ENCODE measurements around the gene BLNK. TPM values are rescaled to one million over a fixed set of nuclear protein-coding genes. Genes with fewer than 3 reads are reported as not detected.
"Not testable (repeated sequence)": the region's sequence is repeated elsewhere in the genome, so short reads cannot be mapped to it uniquely, and the experiment has no call there.

BLNK gene
- 10 to 100 TPM in 1 of 8 experiments, 1 to 10 TPM in 2, under 1 TPM in 4, not detected in 1; 0.13 to 12.1 (median 1.00) TPM for total RNA-seq

DNA sequence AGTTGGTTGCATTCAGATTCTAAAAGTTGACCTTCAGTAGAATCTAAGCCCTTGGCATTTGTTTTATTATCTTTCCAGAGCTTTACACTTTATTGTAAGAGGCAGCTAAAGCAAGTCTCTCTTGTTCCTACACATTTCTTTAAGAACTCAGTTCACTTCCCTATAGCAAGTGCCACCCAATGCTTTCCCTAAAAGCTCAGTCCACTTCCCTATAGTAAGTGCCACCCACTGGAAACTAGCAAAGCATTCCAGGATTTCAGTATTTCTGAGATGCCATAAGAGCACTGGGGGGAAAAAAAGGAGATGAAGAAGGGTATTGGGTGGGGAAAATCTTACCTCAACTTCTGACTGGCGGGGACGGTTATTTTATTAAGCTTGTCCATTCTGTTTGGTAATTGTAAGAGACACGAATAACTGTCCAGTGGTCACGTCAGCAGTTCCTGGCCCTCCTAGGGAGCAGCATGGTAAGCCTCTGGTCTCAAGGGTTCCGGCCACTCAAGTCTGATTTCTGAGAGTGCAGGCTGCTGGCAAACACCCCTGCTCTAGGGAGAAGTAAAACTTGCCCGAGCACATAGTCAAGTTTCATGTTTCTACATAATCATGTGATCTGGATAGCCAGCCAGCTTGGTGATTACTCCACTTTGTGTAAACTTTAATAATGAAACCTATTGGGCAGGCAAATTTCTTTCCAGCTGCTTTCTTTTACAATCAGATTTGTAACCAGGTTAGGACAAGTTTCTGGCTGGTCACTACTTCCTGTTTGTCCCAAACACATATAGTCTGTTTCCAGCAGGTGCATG lies at the start of gene BLNK:
TSS of gene BLNK (minus strand) at position 554 of the 800 bp plus-strand sequence. CDS start at position 383, 171 bp downstream.
- Histone ChIP-seq H3K4me3 (no peak within 1 kb of the TSS), H3K4me1 (replicated peaks in 1 of 2) (no peaks in the 10 kb centered on the region), H3K27ac (no peak within 1 kb of the TSS)
- WGBS, 10 experiments: 10 to 100% (median 62%) methylated on average over 1 to 6 of the region's 6 CpGs; no CpG with 5 or more reads in 2 of the 10 experiments
- in situ Hi-C loops (cut with MboI; ENCODE audit: low pct_unique_long_range_greater_than_20kb in 2 of 9, low sequenced_read_pairs in 9 of 9, unreplicated experiment in 9 of 9): no loop called here
- peak in 4 of 8 experiments; percentile 17 to 95 (median 87) for ATAC-seq (replicated peaks in 6 of 8)

DNA sequence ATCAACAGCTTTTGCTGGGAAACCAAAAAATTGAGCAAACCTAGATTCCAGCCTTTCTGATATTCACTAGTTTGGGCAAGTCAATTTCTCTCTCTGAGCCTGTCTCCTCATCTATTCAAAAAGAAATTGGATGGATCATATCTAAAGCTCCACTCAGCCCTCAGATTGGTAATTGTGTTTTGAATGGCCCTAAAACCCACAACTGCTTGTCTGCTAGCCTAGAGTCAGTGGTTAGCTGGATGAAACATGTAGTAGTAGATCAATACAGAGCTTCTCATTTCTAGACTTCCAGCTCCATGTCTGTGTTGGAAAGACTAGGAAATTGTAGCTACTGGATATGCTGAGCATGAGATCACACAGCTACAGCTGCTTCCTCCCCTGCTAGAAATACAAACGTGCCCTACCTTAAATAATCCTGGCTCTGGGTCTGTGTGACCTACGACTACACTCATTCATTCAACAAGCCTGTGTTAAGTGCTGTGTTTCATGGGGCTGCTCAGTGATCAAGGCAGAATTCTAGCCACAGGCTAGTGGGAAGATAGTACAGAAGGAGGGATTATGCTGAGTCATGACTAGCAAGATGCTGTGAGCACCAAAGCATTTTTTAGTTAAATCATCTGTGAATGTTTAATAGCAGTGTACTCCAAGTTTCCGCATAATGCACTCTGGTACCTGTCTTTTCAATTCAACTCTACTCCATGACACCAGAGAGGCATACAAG lies 48.5 kb upstream of the BLNK start:
- in situ Hi-C loops (cut with MboI; ENCODE audit: low pct_unique_long_range_greater_than_20kb in 2 of 9, low sequenced_read_pairs in 9 of 9, unreplicated experiment in 9 of 9): loop anchor here in 1 of 9 experiments (25.0 kb wide), 1 partner anchor 283 kb away; the partner anchor contains the start of gene CCNJ
- H3K4me3 ChIP-seq: no peak overlapping the region
- H3K4me1 ChIP-seq (replicated peaks in 1 of 2): no peaks in the 10 kb centered on the region
- WGBS, 10 experiments: 20 to 100% (median 48%) methylated on average over 1 to 3 of the region's 3 CpGs; no CpG with 5 or more reads in 1 of the 10 experiments
- no peak overlapping the region for H3K27ac ChIP-seq
- peak; percentile 76 to 97 (median 91) for ATAC-seq (replicated peaks in 6 of 8)

DNA sequence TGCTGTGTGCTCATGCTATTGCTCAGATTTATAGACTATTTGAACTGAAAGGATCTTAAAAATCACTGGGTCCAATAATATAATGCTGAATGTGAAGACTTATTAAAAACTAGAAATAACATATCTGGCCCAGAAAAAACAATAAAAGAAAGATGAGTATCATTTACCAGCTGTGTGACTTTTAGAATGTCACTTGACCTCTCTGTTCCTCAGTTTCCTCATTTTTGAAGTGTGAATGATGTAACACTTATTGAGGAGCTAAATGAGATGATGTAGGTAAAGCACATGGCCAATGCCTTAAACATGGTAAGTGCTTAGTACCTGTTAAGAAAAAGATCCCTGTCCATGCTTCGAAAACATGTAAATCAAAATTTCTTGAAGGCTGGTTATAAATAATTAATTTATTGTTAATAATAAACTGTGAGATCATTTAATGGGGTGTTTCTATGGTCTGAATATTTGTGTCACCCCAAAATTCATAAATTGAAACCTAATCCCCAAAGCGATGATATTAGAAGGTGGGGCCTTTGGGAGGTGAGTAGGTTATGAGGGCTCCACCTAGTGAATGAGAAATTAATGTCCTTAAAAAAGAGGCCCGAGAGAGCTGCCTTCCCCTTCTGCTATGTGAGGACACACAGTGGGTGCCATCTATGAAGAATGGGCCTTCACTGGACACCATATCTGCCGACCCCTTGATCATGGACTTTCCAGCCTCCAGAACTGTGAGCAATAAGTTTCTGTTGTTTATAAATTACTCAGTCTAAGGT lies 45.9 kb upstream of the BLNK start:
- no peak for ATAC-seq (replicated peaks in 6 of 8)
- Histone ChIP-seq H3K4me3 (no peak overlapping the region), H3K27ac (no peak overlapping the region), H3K4me1 (replicated peaks in 1 of 2) (no peaks in the 10 kb centered on the region)
- in situ Hi-C loops (cut with MboI; ENCODE audit: low pct_unique_long_range_greater_than_20kb in 2 of 9, low sequenced_read_pairs in 9 of 9, unreplicated experiment in 9 of 9): loop anchor here in 1 of 9 experiments (25.0 kb wide), 1 partner anchor 280 kb away; the partner anchor contains the start of gene CCNJ
- WGBS, 10 experiments: 33 to 100% (median 82%) methylated on average over 1 to 4 of the region's 4 CpGs

DNA sequence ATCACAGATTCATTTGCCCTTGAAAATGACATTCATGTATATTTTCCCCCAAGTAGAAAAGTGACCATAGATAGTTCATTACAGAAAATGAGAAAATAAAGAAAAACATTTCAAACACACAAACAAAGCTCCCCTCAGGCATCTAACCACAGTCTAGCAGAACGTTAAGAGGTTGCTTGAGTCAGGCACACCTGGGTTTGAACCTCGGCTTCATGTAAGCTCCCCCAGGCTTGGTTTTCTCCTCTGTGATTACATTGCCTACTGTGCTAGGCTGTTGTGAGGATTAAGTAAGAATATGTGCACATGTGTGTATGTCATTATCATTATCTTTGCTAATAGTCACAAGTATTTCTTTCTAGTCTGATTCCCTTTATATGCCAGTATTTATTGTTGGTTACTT lies 42.0 kb upstream of the BLNK start:
- no peak for ATAC-seq (replicated peaks in 6 of 8)
- Histone ChIP-seq H3K27ac (no peak overlapping the region), H3K4me1 (replicated peaks in 1 of 2) (peaks cover 10 to 16% of the 10 kb centered on the region in 2 donors), H3K4me3 (no peak overlapping the region)
- in situ Hi-C loops (cut with MboI; ENCODE audit: low pct_unique_long_range_greater_than_20kb in 2 of 9, low sequenced_read_pairs in 9 of 9, unreplicated experiment in 9 of 9): loop anchor here in 1 of 9 experiments (25.0 kb wide), 1 partner anchor 276 kb away; the partner anchor contains the start of gene CCNJ
- WGBS, 10 experiments: 0 to 100% (median 77%) methylated on average over 1 to 2 of the region's 2 CpGs; no CpG with 5 or more reads in 1 of the 10 experiments

DNA sequence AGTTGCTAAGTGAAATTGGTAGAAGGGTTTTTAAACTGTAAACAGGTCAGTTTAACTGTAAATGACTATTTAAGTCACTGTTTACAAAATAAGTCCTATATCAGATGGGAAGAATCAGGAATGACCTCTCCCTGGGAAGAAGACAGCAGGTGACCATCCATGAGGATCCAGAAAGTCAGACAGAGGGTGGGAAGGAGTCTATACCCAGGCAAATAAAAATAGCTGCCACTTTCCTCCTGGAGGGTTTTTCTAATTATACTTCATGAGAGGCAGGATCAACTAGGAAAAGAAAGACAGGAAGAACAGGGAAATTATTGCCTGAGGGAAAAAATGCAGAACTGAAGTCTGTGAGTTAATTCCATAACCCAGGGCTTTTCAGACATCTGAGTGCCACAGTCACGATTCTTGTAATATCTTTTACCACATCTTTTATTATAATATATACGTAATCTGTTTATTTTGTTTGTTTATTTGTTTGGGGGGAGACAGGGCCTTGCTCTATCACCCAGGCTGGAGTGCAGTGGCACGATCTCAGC lies 39.9 kb upstream of the BLNK start:
- H3K4me3 ChIP-seq: no peak overlapping the region
- H3K4me1 ChIP-seq (replicated peaks in 1 of 2): peaks cover 10 to 17% of the 10 kb centered on the region in 2 donors
- peak in 1 of 8 experiments; percentile 68 for ATAC-seq (replicated peaks in 6 of 8)
- in situ Hi-C loops (cut with MboI; ENCODE audit: low pct_unique_long_range_greater_than_20kb in 2 of 9, low sequenced_read_pairs in 9 of 9, unreplicated experiment in 9 of 9): loop anchor here in 1 of 9 experiments (25.0 kb wide), 1 partner anchor 274 kb away; the partner anchor contains the start of gene CCNJ
- 0 to 100% (median 23%) methylated on average over 1 to 2 of the region's 3 CpGs; no CpG with 5 or more reads in 5 of the 10 experiments for WGBS, 10 experiments
- no peak overlapping the region for H3K27ac ChIP-seq

DNA sequence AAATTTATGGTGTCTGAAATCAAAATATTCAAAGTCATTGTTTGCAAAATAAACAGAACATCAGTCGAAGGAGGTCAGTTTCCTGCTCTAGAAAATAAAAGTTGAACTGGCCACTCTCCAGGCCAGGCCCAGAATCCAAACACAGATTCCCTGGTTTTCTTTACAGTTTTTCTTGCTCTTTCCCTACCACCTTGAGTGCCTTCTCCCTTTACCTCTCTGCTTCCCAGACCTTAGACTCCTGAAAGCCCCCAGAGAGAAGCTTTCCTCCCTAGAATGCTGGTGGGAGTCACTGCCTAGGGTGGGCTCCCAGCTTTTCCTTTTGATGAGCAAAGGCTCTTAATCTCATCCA lies 38.9 kb upstream of the BLNK start:
- in situ Hi-C loops (cut with MboI; ENCODE audit: low pct_unique_long_range_greater_than_20kb in 2 of 9, low sequenced_read_pairs in 9 of 9, unreplicated experiment in 9 of 9): loop anchor here in 1 of 9 experiments (25.0 kb wide), 1 partner anchor 273 kb away; the partner anchor contains the start of gene CCNJ
- peaks cover 10 to 17% of the 10 kb centered on the region in 2 donors for H3K4me1 ChIP-seq (replicated peaks in 1 of 2)
- ATAC-seq (replicated peaks in 6 of 8): peak in 2 of 8 experiments; percentile 13 to 36
- 0% methylated on average over 1 of the region's 1 CpG; no CpG with 5 or more reads in 4 of the 10 experiments for WGBS, 10 experiments
- H3K4me3 ChIP-seq: no peak overlapping the region
- H3K27ac ChIP-seq: no peak overlapping the region

DNA sequence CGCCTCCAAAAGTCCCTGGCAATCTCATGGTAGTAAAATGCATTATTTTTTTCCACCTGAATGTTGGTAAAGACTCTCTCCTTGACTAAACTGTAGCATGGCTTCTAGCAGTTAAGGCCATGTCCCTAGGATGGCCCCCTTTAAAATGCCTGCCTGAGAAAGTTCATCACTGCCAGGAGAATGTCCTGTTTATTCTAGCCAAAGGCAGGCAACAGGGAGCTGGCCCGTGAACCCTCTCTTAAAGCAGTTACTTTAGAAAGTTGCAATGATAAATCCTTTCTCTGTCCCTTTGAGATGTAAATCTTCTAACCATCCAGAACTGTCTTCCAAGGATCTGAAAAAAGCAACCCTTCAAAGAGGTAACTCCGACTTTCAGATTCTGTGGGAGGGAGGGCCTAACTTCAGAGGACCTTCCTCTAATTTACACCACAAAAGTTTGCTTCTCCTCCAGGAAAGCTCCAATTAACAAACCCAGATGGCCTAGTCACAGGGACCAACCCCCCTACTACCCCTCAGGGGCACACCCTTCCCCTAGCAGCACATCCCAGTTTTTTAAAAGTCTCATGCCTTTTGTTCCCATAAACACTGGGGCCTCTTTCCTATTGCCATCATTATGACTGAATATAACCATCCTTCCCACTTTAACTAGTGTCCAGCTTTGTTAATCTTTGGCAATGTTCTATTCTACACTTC lies 38.4 kb upstream of the BLNK start:
- Histone ChIP-seq H3K27ac (no peak overlapping the region), H3K4me1 (replicated peaks in 1 of 2) (peaks cover 10 to 17% of the 10 kb centered on the region in 2 donors), H3K4me3 (no peak overlapping the region)
- peak; percentile 63 to 93 (median 78) for ATAC-seq (replicated peaks in 6 of 8)
- WGBS, 10 experiments: 0 to 50% (median 19%) methylated on average over 1 to 3 of the region's 3 CpGs
- in situ Hi-C loops (cut with MboI; ENCODE audit: low pct_unique_long_range_greater_than_20kb in 2 of 9, low sequenced_read_pairs in 9 of 9, unreplicated experiment in 9 of 9): loop anchor here in 1 of 9 experiments (25.0 kb wide), 1 partner anchor 272 kb away; the partner anchor contains the start of gene CCNJ

DNA sequence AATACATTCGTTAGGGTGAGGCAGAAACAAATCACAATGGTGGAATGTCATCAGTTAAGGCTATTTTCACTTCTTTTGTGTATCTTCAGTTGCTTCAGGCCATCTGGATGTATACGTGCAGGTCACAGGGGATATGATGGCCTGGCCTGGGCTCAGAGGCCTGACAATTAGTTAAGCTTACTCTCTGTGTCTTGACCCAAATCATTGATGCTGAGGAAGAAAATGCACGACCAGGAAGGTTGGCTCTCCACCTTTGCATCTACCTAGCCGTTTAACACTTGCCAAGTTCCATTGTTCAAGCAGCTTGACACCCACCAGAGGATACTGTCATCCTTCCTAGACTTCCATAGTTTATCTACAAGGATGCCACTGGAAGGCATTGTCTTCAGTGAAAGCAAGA lies 37.5 kb upstream of the BLNK start:
- in situ Hi-C loops (cut with MboI; ENCODE audit: low pct_unique_long_range_greater_than_20kb in 2 of 9, low sequenced_read_pairs in 9 of 9, unreplicated experiment in 9 of 9): loop anchor here in 1 of 9 experiments (25.0 kb wide), 1 partner anchor 272 kb away; the partner anchor contains the start of gene CCNJ
- WGBS, 10 experiments: 0 to 40% (median 6%) methylated on average over 1 to 3 of the region's 4 CpGs; no CpG with 5 or more reads in 3 of the 10 experiments
- H3K4me3 ChIP-seq; H3K27ac ChIP-seq; ATAC-seq (replicated peaks in 6 of 8): not testable (repeated sequence)
- peaks cover 10 to 17% of the 10 kb centered on the region in 2 donors for H3K4me1 ChIP-seq (replicated peaks in 1 of 2)

DNA sequence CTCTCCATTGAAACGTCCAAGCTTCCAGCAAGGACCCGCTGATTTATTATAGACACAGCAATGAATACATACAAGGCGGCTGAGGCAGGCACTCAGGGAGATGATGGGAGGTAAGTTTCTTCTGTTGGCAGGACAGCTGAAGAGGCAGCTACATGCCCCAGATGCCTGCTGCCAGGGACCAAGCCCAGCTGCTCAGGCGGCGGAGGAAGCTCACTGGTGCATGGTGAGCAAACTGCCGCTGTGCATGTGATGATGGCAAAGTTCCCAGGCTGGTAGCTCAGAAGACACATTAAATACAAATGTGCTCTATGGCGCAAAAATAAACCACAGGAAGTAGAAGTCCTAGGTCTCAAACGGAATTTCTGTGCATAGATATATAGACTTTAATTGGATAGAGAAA lies 35.1 kb upstream of the BLNK start:
- ATAC-seq (replicated peaks in 6 of 8): no peak
- no peak overlapping the region for H3K4me3 ChIP-seq
- in situ Hi-C loops (cut with MboI; ENCODE audit: low pct_unique_long_range_greater_than_20kb in 2 of 9, low sequenced_read_pairs in 9 of 9, unreplicated experiment in 9 of 9): loop anchor here in 1 of 9 experiments (25.0 kb wide), 1 partner anchor 269 kb away; the partner anchor contains the start of gene CCNJ
- H3K27ac ChIP-seq: no peak overlapping the region
- H3K4me1 ChIP-seq (replicated peaks in 1 of 2): peaks cover 12 to 17% of the 10 kb centered on the region in 2 donors
- WGBS, 10 experiments: 38 to 100% (median 79%) methylated on average over 1 to 8 of the region's 8 CpGs; no CpG with 5 or more reads in 1 of the 10 experiments

DNA sequence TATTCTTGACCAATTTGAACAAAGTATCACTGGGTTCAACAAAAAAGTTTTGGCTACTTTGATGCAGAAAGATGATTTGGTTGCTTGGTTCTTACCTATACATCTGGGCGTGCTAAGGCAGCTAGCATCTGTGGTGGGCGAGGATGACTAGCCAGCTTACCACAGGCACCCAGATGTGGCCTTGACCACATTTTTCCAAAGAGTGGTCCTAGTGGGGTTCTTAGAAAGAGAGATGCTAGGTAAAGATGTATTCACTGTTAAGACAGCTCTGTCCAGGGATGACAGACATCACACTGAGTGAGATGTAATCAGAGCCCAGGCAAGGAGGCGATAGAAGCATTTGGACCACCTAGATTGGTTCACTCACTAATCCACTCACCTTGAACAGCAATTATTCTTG lies 33.6 kb upstream of the BLNK start:
- in situ Hi-C loops (cut with MboI; ENCODE audit: low pct_unique_long_range_greater_than_20kb in 2 of 9, low sequenced_read_pairs in 9 of 9, unreplicated experiment in 9 of 9): loop anchor here in 1 of 9 experiments (25.0 kb wide), 1 partner anchor 268 kb away; the partner anchor contains the start of gene CCNJ
- WGBS, 10 experiments: 60 to 100% (median 88%) methylated on average over 1 to 3 of the region's 3 CpGs; no CpG with 5 or more reads in 4 of the 10 experiments
- no peak overlapping the region for H3K27ac ChIP-seq
- H3K4me3 ChIP-seq: no peak overlapping the region
- no peak for ATAC-seq (replicated peaks in 6 of 8)
- H3K4me1 ChIP-seq (replicated peaks in 1 of 2): peaks cover 9 to 12% of the 10 kb centered on the region in 2 donors

DNA sequence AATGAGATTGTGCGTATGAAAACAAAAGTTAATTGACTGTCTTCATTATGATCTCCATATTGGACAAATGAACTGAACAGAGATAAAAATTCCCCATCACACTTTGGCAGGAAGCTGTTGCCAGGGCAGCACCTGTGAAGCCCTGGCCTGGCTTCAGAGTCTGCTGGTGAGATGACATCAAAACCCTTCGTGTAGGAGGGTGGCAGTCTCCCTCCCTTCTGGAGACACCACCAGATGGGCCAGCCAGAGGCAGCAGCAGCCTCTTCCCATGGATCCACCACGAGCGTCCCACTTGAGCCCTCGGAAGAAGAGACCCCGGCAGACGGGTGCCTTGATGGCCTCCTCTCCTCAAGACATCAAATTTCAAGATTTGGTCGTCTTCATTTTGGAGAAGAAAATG lies 32.9 kb upstream of the BLNK start, which contains the start of gene DNTT:
TSS of gene DNTT (plus strand) at position 205 of the 400 bp plus-strand sequence. CDS start at position 269, 64 bp downstream.
- in situ Hi-C loops (cut with MboI; ENCODE audit: low pct_unique_long_range_greater_than_20kb in 2 of 9, low sequenced_read_pairs in 9 of 9, unreplicated experiment in 9 of 9): loop anchor here in 1 of 9 experiments (25.0 kb wide), 1 partner anchor 267 kb away; the partner anchor contains the start of gene CCNJ
- ATAC-seq (replicated peaks in 6 of 8): no peak
- WGBS, 10 experiments: 56 to 100% (median 87%) methylated on average over 1 to 7 of the region's 8 CpGs
- H3K4me3 ChIP-seq: no peak within 1 kb of the TSS
- peaks cover 5 to 10% of the 10 kb centered on the region in 2 donors for H3K4me1 ChIP-seq (replicated peaks in 1 of 2)
- no peak within 1 kb of the TSS for H3K27ac ChIP-seq

All from motor neuron (in vitro differentiated cells).